Measurements from ENCODE around the gene CAPNS2. TPM values are rescaled to one million over a fixed set of nuclear protein-coding genes. Genes with fewer than 3 reads are reported as not detected.

Gene CAPNS2
- total and polyA plus RNA-seq, 9 of the 15 experiments (the other 6 are each of a cell fraction or from before 2014, with no cell fraction given) = 0.12 to 0.65 (median 0.24) TPM; not detected in 2

DNA sequence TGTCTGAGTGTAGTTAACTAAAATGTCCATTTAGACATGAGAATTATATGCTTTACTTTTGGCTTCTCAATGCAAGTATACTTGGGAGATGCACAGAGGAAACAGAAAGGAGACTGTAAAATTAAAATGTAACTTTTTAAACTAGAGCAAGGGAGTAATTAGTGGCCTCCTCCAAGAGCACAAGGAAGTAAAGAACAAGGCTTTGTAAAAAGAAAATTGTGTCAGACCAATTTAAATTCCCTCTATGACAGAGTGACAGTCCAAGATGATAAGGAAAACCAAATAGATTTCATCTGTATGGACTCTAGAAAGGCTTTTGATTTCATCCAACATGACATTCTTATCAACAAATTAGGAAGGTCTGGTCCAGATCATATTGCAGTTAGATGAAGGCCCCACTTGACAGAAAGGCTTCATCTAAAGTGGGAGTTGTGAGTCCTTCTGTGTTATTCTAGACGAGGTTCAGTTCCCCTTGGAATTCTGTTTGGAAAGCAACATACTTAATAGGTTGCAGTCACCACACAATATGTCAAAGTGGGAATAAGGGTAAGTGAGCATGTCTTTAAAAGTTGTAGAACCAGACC, 6.5 kb upstream of the CAPNS2 start:
- intact Hi-C loops (cut with micrococcal nuclease) = no loop called here
- BruUV-seq (replicated peaks) = no TSS peak
- Histone ChIP-seq H2AFZ (ENCODE audit: low read depth, low read length) (no peak overlapping the region), H3K79me2 (ENCODE audit: control insufficient read depth, insufficient read depth, low read length) (no peaks in the 10 kb centered on the region), H3K4me1 (replicated peaks in 1 of 2; ENCODE audit: control insufficient read depth in 2 of 2, insufficient read depth in 2 of 2, low read length in 2 of 2) (no peaks in the 10 kb centered on the region), H3K27me3 (ENCODE audit: control insufficient read depth in 2 of 2, insufficient read depth in 2 of 2, low read length in 2 of 2) (no peaks in the 10 kb centered on the region), H3K4me3 (no peak overlapping the region), H3K4me2 (ENCODE audit: insufficient read depth, low read length) (no peak overlapping the region), H3K27ac (ENCODE audit: extremely low read depth, low read depth, low read length) (no peak overlapping the region), H3K9me1 (ENCODE audit: control insufficient read depth, insufficient read depth, low read length) (no peaks in the 10 kb centered on the region), H3K9ac (ENCODE audit: insufficient read depth in 1 of 2, low read depth in 2 of 2, low read length in 2 of 2) (no peak overlapping the region), H3K9me3 (replicated peaks; ENCODE audit: control insufficient read depth, insufficient read depth, low read depth, low read length) (no peaks in the 10 kb centered on the region), H3K36me3 (ENCODE audit: control insufficient read depth, insufficient read depth, low read length) (no peaks in the 10 kb centered on the region), H4K20me1 (replicated peaks; ENCODE audit: control insufficient read depth, insufficient read depth, low read length) (no peaks in the 10 kb centered on the region)
- FAIRE-seq (peak; percentile 42), ATAC-seq (no peak), DNase-seq (ENCODE audit: extremely low read depth in 1 of 4, low spot score in 3 of 4) (no peak)
- CTCF ChIA-PET (ENCODE audit: low intra/inter-chr PET ratio) = no interaction called here
- TF ChIP-seq MCM5 (IDR thresholded peaks at IDR 0.05; ENCODE audit: low read depth) = no peak
- no peak for TF ChIP-seq ZNF146 (CRISPR knock-in tag; IDR thresholded peaks at IDR 0.05; ENCODE audit: unreplicated experiment)
- TF ChIP-seq HDAC1 (IDR thresholded peaks at IDR 0.05) = no peak
- no peak for TF ChIP-seq GTF2E2 (tag; IDR thresholded peaks at IDR 0.05)
- TF ChIP-seq ZNF699 (CRISPR knock-in tag; IDR thresholded peaks at IDR 0.05; ENCODE audit: insufficient replicate concordance) = no peak
- TF ChIP-seq MAZ (CRISPR knock-in tag; conservative IDR thresholded peaks at IDR 0.05 in 1 of 2, IDR thresholded peaks at IDR 0.05 in 1 of 2) = no peak
- 20% methylated on average over 1 of the region's 1 CpG for WGBS (ENCODE audit: insufficient coverage, low coverage, missing lambda C conversion rate)
- POLR2A ChIA-PET = no interaction called here
- in situ Hi-C loops (cut with MboI) = no loop called here

All from K562 (cell line).